SH-SY5Y (cell line): ENCODE data around the gene DENND4C.

Experiments used
- GATA2 ChIP-seq: IDR thresholded peaks from 2 replicates; pipeline ENCODE4 v1.6.1; 2011; ENCODE audit warnings: mild to moderate bottlenecking, low read depth, low read length
- GATA3 ChIP-seq: IDR thresholded peaks from 2 replicates; pipeline ENCODE4 v1.6.1; 2011; ENCODE audit warnings: low read depth, mild to moderate bottlenecking, low read length, moderate library complexity

DNA sequence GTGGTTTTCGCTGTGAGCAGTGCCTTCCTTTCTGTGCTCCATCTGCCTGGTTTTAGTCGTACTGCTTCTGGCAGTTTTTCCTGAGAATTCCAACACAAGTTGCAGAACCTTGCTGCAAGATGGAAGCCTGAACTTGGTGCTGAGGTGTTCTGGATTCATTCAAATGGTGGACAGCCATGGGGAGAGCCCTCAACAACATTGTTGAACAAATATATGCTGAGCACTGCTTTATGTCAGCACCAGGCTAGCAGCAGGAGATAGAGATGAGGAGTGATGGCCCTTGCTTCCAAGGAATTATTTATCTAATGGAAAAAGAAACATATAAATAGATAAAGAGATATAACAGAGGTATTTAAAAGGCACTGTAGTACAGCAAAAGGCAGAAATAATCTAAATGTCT is 156.8 kb downstream of the DENND4C start:
- TF ChIP-seq GATA2: no peak
- no peak for TF ChIP-seq GATA3
